ENCODE results near the gene PARP9. TPM values are rescaled to one million over a fixed set of nuclear protein-coding genes. Genes with fewer than 3 reads are reported as not detected.

Gene PARP9
- total and polyA plus RNA-seq, 12 donors = 20.8 to 70.5 (median 40.7) TPM

GRCh38 chr3:122563717-122564025 lies 429 bp downstream of the PARP9 start:
- Histone ChIP-seq H3K27me3 (no peaks in the 10 kb centered on the region), H3K27ac (peak overlapping the region; percentile 94 to 98 (median 96)), H3K36me3 (replicated peaks in 1 of 2) (peaks cover 0 to 45% of the 10 kb centered on the region in 2 donors), H3K4me1 (replicated peaks in 1 of 2) (peaks cover 6 to 36% of the 10 kb centered on the region in 2 donors), H3K4me3 (peak overlapping the region; percentile 71 to 94 (median 84)), H3K9me3 (replicated peaks in 1 of 3) (no peaks in the 10 kb centered on the region)
- TF ChIP-seq POLR2A (IDR thresholded peaks at IDR 0.05) (no peak), CTCF (IDR thresholded peaks at IDR 0.05) (no peak)
- WGBS, 4 donors = 5 to 21% (median 17%) methylated on average over 5 of the region's 5 CpGs
- peak in 4 of 7 donors; percentile 21 to 37 (median 29) for DNase-seq
- intact Hi-C loops (cut with DNase I) = loop anchor here in 1 of 2 donors (2.0 kb wide), 1 partner anchor 115 kb away; no protein-coding TSS in a partner anchor

- TF ChIP-seq CTCF (IDR thresholded peaks at IDR 0.05) (no peak), POLR2A (IDR thresholded peaks at IDR 0.05) (no peak)
- 32 to 56% (median 50%) methylated on average over 5 of the region's 5 CpGs for WGBS, 4 donors
- Histone ChIP-seq H3K36me3 (replicated peaks in 1 of 2) (peaks cover 0 to 45% of the 10 kb centered on the region in 2 donors), H3K4me3 (peak overlapping the region in 3 of 4 donors; percentile 71 to 94 (median 77)), H3K27ac (peak overlapping the region; percentile 94 to 98 (median 96)), H3K9me3 (replicated peaks in 1 of 3) (no peaks in the 10 kb centered on the region), H3K27me3 (no peaks in the 10 kb centered on the region), H3K4me1 (replicated peaks in 1 of 2) (peaks cover 6 to 42% of the 10 kb centered on the region in 2 donors)
- peak in 1 of 7 donors; percentile 6 for DNase-seq
- intact Hi-C loops (cut with DNase I) = loop anchor here in 1 of 2 donors (2.0 kb wide), 1 partner anchor 116 kb away; no protein-coding TSS in a partner anchor
Measured at GRCh38 chr3:122562923-122563716, 980 bp downstream of the PARP9 start.

- peak in 6 of 7 donors; percentile 24 to 63 (median 50) for DNase-seq
- 77 to 92% (median 80%) methylated on average over 1 of the region's 1 CpG for WGBS, 4 donors
- intact Hi-C loops (cut with DNase I) = no loop called here
Measured at GRCh38 chr3:122560680-122561079, 3.4 kb downstream of the PARP9 start.

More at GRCh38 chr3:122560680-122561079, 3.4 kb downstream of the PARP9 start:
- TF ChIP-seq POLR2A (IDR thresholded peaks at IDR 0.05) (no peak), CTCF (IDR thresholded peaks at IDR 0.05) (peak; percentile 29 to 67 (median 58))
- Histone ChIP-seq H3K4me3 (no peak overlapping the region), H3K36me3 (replicated peaks in 1 of 2) (peaks cover 0 to 46% of the 10 kb centered on the region in 2 donors), H3K27ac (no peak overlapping the region), H3K9me3 (replicated peaks in 1 of 3) (no peaks in the 10 kb centered on the region), H3K27me3 (no peaks in the 10 kb centered on the region), H3K4me1 (replicated peaks in 1 of 2) (peaks cover 6 to 32% of the 10 kb centered on the region in 2 donors)
